ENCODE data around the gene IFIT1. TPM values are rescaled to one million over a fixed set of nuclear protein-coding genes. Genes with fewer than 3 reads are reported as not detected.

Gene IFIT1, protein sequence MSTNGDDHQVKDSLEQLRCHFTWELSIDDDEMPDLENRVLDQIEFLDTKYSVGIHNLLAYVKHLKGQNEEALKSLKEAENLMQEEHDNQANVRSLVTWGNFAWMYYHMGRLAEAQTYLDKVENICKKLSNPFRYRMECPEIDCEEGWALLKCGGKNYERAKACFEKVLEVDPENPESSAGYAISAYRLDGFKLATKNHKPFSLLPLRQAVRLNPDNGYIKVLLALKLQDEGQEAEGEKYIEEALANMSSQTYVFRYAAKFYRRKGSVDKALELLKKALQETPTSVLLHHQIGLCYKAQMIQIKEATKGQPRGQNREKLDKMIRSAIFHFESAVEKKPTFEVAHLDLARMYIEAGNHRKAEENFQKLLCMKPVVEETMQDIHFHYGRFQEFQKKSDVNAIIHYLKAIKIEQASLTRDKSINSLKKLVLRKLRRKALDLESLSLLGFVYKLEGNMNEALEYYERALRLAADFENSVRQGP
- not detected in 2 replicates for total RNA-seq (2011; cell fraction: chromatin; rRNA removed; ENCODE audit: low replicate concordance)
- total RNA-seq (2011; cell fraction: nucleolus; rRNA removed) = not detected in 2 replicates
- not detected in 2 replicates for total RNA-seq (2011; cell fraction: nucleoplasm; rRNA removed)
- total RNA-seq (2014; rRNA removed) (0.09 TPM in 1 of 2 replicates, not detected in the other), total RNA-seq (2014; rRNA removed; fragmentation: Illumina TruSeq; extraction: Trizol) (0.13 and 0.18 TPM in 2 replicates), total RNA-seq (2015; rRNA removed; fragmentation: Illumina TruSeq; extraction: Trizol) (0.23 and 0.40 TPM in 2 replicates), total RNA-seq (2021) (0.09 and 0.25 TPM in 2 replicates), polyA plus RNA-seq (2011; rRNA removed) (0.06 and 0.07 TPM in 2 replicates), polyA plus RNA-seq (2014; fragmentation: Illumina TruSeq; extraction: Trizol) (0.10 and 0.18 TPM in 2 replicates), polyA plus RNA-seq (2014; fragmentation: Nextera tagmentation; extraction: Ambion mirVana) (under 1 TPM; 0.18 TPM), polyA plus RNA-seq (2014; rRNA removed) (0.03 TPM in 1 of 2 replicates, not detected in the other), polyA minus RNA-seq (2011; rRNA and poly(A)+ RNA removed) (0.09 TPM in 1 of 2 replicates, not detected in the other), Bru-seq, nascent RNA (percentile 24 among the genes with signal in this experiment), BruChase-seq, experiment 1, labeled RNA remaining after a 2-hour chase (percentile 23 among the genes with signal in this experiment), BruChase-seq, experiment 2, labeled RNA remaining after a 6-hour chase (percentile 21 among the genes with signal in this experiment)
- polyA plus RNA-seq (2011; cell fraction: cytosol; rRNA removed) = 0.04 TPM in 1 of 2 replicates, not detected in the other
- polyA plus RNA-seq (2011; cell fraction: nucleus; rRNA removed) = not detected in 2 replicates
- polyA plus RNA-seq (2012) = 0.08 and 0.14 TPM in 2 replicates
- polyA minus RNA-seq (2011; cell fraction: cytosol; rRNA and poly(A)+ RNA removed) = not detected in 2 replicates
- not detected in 2 replicates for polyA minus RNA-seq (2011; cell fraction: nucleus; rRNA and poly(A)+ RNA removed)
- long read RNA-seq, experiment 1 = 0 reads
- long read RNA-seq, experiment 2 = 0 reads
- long read RNA-seq, experiment 3 = 0 reads

DNA sequence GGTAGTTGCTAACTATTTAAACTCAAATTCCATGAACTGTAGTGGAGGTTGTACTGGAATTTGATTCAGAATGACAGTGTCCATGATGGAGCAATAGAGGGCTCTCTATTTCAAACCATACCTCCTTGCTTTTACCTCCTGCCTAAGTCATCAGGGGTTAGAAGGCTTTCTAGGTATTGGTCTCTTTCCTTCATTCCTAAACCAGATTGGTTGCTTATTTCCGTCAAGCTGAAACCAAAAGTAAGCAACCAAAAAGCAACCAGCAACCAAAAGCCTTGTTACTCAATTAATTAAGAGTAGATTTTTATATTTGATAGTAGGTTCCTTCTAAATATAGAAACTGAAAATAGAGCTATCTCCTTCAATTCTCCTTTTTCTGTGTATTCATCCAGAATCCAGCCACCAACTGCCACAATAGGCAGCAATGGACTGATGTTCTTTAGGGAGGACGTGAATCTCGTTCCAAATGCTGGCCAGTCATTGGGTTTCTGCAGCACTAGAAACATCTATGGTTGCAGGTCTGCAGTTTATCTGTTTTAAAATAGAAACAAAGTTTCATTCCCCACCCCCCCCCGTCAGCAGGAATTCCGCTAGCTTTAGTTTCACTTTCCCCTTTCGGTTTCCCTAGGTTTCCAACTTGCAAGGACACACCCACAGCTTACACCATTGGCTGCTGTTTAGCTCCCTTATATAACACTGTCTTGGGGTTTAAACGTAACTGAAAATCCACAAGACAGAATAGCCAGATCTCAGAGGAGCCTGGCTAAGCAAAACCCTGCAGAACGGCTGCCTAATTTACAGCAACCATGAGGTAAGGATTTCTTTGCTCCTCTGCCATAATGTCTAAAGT, at the start of gene IFIT1:
Gene IFIT1, plus strand, starts transcription at position 717 of the 850 bp plus-strand sequence. Its CDS starts 90 bp downstream, at position 807.
- no TSS peak for BruUV-seq (replicated peaks)
- TF ChIP-seq PHF8 (IDR thresholded peaks at IDR 0.05; ENCODE audit: borderline replicate concordance, low read length) (no peak), NFYB (IDR thresholded peaks at IDR 0.05; ENCODE audit: extremely low read depth, insufficient read length) (no peak), RAD21 (CRISPR knock-in tag; conservative IDR thresholded peaks at IDR 0.05 in 1 of 2, IDR thresholded peaks at IDR 0.05 in 1 of 2) (peak in 1 of 2 experiments; percentile 25; a peak in 1 of 4 replicates), POLR2A (conservative IDR thresholded peaks at IDR 0.05) (no peak)
- TF ChIP-seq, protein P1, sequence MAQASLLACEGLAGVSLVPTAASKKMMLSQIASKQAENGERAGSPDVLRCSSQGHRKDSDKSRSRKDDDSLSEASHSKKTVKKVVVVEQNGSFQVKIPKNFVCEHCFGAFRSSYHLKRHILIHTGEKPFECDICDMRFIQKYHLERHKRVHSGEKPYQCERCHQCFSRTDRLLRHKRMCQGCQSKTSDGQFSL (CRISPR knock-in tag; IDR thresholded peaks at IDR 0.05) = 0 out of 2 replicates have a peak, but pooled peaks have one; percentile 46
- TF ChIP-seq, protein P1 (tag; IDR thresholded peaks at IDR 0.05) = peak in 1 of 2 experiments; percentile 64; a peak in 1 of 4 replicates
- TF ChIP-seq, protein P2, sequence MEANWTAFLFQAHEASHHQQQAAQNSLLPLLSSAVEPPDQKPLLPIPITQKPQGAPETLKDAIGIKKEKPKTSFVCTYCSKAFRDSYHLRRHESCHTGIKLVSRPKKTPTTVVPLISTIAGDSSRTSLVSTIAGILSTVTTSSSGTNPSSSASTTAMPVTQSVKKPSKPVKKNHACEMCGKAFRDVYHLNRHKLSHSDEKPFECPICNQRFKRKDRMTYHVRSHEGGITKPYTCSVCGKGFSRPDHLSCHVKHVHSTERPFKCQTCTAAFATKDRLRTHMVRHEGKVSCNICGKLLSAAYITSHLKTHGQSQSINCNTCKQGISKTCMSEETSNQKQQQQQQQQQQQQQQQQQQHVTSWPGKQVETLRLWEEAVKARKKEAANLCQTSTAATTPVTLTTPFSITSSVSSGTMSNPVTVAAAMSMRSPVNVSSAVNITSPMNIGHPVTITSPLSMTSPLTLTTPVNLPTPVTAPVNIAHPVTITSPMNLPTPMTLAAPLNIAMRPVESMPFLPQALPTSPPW (CRISPR knock-in tag; IDR thresholded peaks at IDR 0.05) = peak; percentile 86
- ATAC-seq (peak; percentile 90), DNase-seq (ENCODE audit: extremely low read depth in 1 of 4, low spot score in 3 of 4) (peak; percentile 30 to 54 (median 44)), FAIRE-seq (peak; percentile 78)
- H3K9me1 ChIP-seq (ENCODE audit: control insufficient read depth, insufficient read depth, low read length) = no peaks in the 10 kb centered on the region
- 13% methylated on average over 4 of the region's 8 CpGs for WGBS (ENCODE audit: insufficient coverage, low coverage, missing lambda C conversion rate)
- intact Hi-C loops (cut with micrococcal nuclease) = no loop called here
- H3K4me3 ChIP-seq = peak within 1 kb of the TSS; percentile 42
- CTCF ChIA-PET (ENCODE audit: low intra/inter-chr PET ratio) = no interaction called here
- POLR2A ChIA-PET = interaction anchor here (0.9 kb wide), 1 partner anchor 22 kb away, joined by 3 read pairs; the partner anchor contains the start of gene IFIT5
- no peaks in the 10 kb centered on the region for H3K36me3 ChIP-seq (ENCODE audit: control insufficient read depth, insufficient read depth, low read length)
- peak within 1 kb of the TSS; percentile 93 for H2AFZ ChIP-seq (ENCODE audit: low read depth, low read length)
- in situ Hi-C loops (cut with MboI) = no loop called here
- peak within 1 kb of the TSS; percentile 64 for H3K27ac ChIP-seq (ENCODE audit: extremely low read depth, low read depth, low read length)
- no peaks in the 10 kb centered on the region for H3K9me3 ChIP-seq (replicated peaks; ENCODE audit: control insufficient read depth, insufficient read depth, low read depth, low read length)
- peak within 1 kb of the TSS; percentile 76 for H3K4me2 ChIP-seq (ENCODE audit: insufficient read depth, low read length)
- H3K27me3 ChIP-seq (ENCODE audit: control insufficient read depth in 2 of 2, insufficient read depth in 2 of 2, low read length in 2 of 2) = no peaks in the 10 kb centered on the region
- peaks cover 0 to 8% of the 10 kb centered on the region in 2 experiments; a peak in 3 of 5 replicates for H3K4me1 ChIP-seq (replicated peaks in 1 of 2; ENCODE audit: control insufficient read depth in 2 of 2, insufficient read depth in 2 of 2, low read length in 2 of 2)
- no peaks in the 10 kb centered on the region for H4K20me1 ChIP-seq (replicated peaks; ENCODE audit: control insufficient read depth, insufficient read depth, low read length)
- H3K79me2 ChIP-seq (ENCODE audit: control insufficient read depth, insufficient read depth, low read length) = no peaks in the 10 kb centered on the region
- peak within 1 kb of the TSS in 1 of 2 experiments; percentile 43; a peak in 2 of 4 replicates for H3K9ac ChIP-seq (ENCODE audit: insufficient read depth in 1 of 2, low read depth in 2 of 2, low read length in 2 of 2)
